Tibial artery (tissue), 4 donors: Measurements from ENCODE around the gene AMBP.
A peak's percentile ranks its signal among the peaks of the same experiment; 100 is the strongest.

ENCODE experiments used
- DNase-seq, 2 donors: peaks; one replicate each; pipeline ENCODE4 v3.0.0-alpha.2; 2019
- H3K27ac ChIP-seq, 2 donors: fragments of 200-600 bp; sonication (generic) in 1 of 2; 1 replicate in 1 of 2; 2 replicates in 1 of 2; pipeline ENCODE4 v1.5.1; 2018 to 2019; ENCODE audit warnings: mild to moderate bottlenecking in 1 of 2
- H3K27me3 ChIP-seq, 2 donors: fragments of 200-600 bp; sonication (generic) in 1 of 2; one replicate each; pipeline versions ENCODE4 v1.5.1 to v1.6.0; 2016 to 2019
- H3K36me3 ChIP-seq, 3 donors: fragments of 200-600 bp; sonication (generic) in 2 of 3; one replicate each; pipeline ENCODE4 v1.5.1; 2016 to 2019; ENCODE audit warnings: mild to moderate bottlenecking in 2 of 3
- H3K4me1 ChIP-seq, 4 donors: fragments of 200-600 bp; sonication (generic) in 2 of 4; 1 replicate in 3 of 4; 2 replicates in 1 of 4; pipeline ENCODE4 v1.5.1; 2016 to 2019
- H3K4me3 ChIP-seq, 2 donors: fragments of 200-600 bp; sonication (generic) in 1 of 2; 1 replicate in 1 of 2; 2 replicates in 1 of 2; pipeline ENCODE4 v1.5.1; 2018 to 2019; ENCODE audit warnings: mild to moderate bottlenecking in 2 of 2
- H3K9me3 ChIP-seq, 3 donors: fragments of 200-600 bp; sonication (generic) in 1 of 3; one replicate each; pipeline ENCODE4 v1.5.1; 2016 to 2019
- CTCF ChIP-seq, 2 experiments: fragments of 200-600 bp in 1 of 2; fragments of 450-650 bp in 1 of 2; IDR thresholded peaks; one replicate each; pipeline ENCODE4 v1.5.1; 2017 to 2019; ENCODE audit warnings: antibody characterized with exemption in 2 of 2, mild to moderate bottlenecking in 1 of 2, moderate library complexity in 1 of 2
- intact Hi-C: fragments of 100-400 bp; cut with DNase I; formaldehyde crosslinking; loops from one replicate; pipeline ENCODE4 v1.15.0; 2023; ENCODE audit warnings: low total_unique reads

The AMBP gene

GRCh38 chr9:114058688-114059046 is 19.4 kb downstream of the AMBP start:
- TF ChIP-seq CTCF (IDR thresholded peaks at IDR 0.05): no peak
- Histone ChIP-seq H3K4me3 (no peak overlapping the region), H3K27me3 (no peaks in the 10 kb centered on the region), H3K36me3 (no peaks in the 10 kb centered on the region), H3K27ac (peak overlapping the region; percentile 76 to 82), H3K4me1 (peaks cover 0 to 26% (median 20%) of the 10 kb centered on the region in 4 donors), H3K9me3 (no peaks in the 10 kb centered on the region)
- DNase-seq: peak in 1 of 2 donors; percentile 42
- intact Hi-C loops: no loop called here

- Histone ChIP-seq H3K9me3 (no peaks in the 10 kb centered on the region), H3K27me3 (no peaks in the 10 kb centered on the region), H3K4me1 (peaks cover 0 to 26% (median 20%) of the 10 kb centered on the region in 4 donors), H3K4me3 (no peak overlapping the region), H3K36me3 (peaks cover 0 to 9% (median 0%) of the 10 kb centered on the region in 3 donors), H3K27ac (peak overlapping the region in 1 of 2 donors; percentile 8)
- intact Hi-C loops: no loop called here
- no peak for TF ChIP-seq CTCF (IDR thresholded peaks at IDR 0.05)
- DNase-seq: peak in 1 of 2 donors; percentile 38
These were observed 20.8 kb downstream of the AMBP start for GRCh38 chr9:114057161-114057885.

- intact Hi-C loops: no loop called here
- TF ChIP-seq CTCF (IDR thresholded peaks at IDR 0.05): no peak
- Histone ChIP-seq H3K36me3 (peaks cover 0 to 17% (median 7%) of the 10 kb centered on the region in 3 donors), H3K9me3 (no peaks in the 10 kb centered on the region), H3K27ac (no peak overlapping the region), H3K27me3 (no peaks in the 10 kb centered on the region), H3K4me3 (no peak overlapping the region), H3K4me1 (peaks cover 0 to 26% (median 20%) of the 10 kb centered on the region in 4 donors)
- peak in 1 of 2 donors; percentile 33 for DNase-seq
These were observed 21.6 kb downstream of the AMBP start for GRCh38 chr9:114056527-114056926.

DNA sequence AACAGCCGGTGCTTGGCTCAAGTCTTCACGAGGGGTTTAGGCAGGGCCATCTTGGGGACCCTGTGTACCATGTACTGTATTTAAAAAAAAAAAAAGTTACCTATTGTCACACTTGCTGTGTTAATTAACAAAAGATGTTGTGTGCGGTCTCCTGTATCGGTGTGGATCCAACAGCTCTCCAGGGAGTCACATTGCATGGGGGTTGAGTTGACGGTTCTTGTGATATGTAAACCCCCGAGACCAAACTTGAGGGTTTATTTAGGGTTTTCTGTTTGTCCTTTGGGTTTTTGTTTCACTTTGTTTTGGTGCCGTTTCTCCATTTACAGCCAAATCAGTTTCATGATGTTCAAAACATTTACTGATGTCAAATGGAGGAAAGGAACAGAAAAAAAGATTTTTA is 22.2 kb downstream of the AMBP start:
- H3K36me3 ChIP-seq: peaks cover 0 to 23% (median 12%) of the 10 kb centered on the region in 3 donors
- H3K27ac ChIP-seq: no peak overlapping the region
- H3K4me1 ChIP-seq: peaks cover 0 to 24% (median 20%) of the 10 kb centered on the region in 4 donors
- no peak for TF ChIP-seq CTCF (IDR thresholded peaks at IDR 0.05)
- no peak for DNase-seq
- intact Hi-C loops: no loop called here
- H3K4me3 ChIP-seq: no peak overlapping the region
- H3K9me3 ChIP-seq: no peaks in the 10 kb centered on the region
- no peaks in the 10 kb centered on the region for H3K27me3 ChIP-seq

GRCh38 chr9:114055061-114055460 is 23.0 kb downstream of the AMBP start:
- H3K27me3 ChIP-seq: no peaks in the 10 kb centered on the region
- intact Hi-C loops: no loop called here
- H3K27ac ChIP-seq: no peak overlapping the region
- H3K36me3 ChIP-seq: peaks cover 8 to 31% (median 20%) of the 10 kb centered on the region in 3 donors
- TF ChIP-seq CTCF (IDR thresholded peaks at IDR 0.05): no peak
- no peak overlapping the region for H3K4me3 ChIP-seq
- H3K4me1 ChIP-seq: peaks cover 0 to 16% (median 15%) of the 10 kb centered on the region in 4 donors
- H3K9me3 ChIP-seq: no peaks in the 10 kb centered on the region
- DNase-seq: peak in 1 of 2 donors; percentile 52
